K562 (cell line): ENCODE measurements around the gene STRA8. TPM values are rescaled to one million over a fixed set of nuclear protein-coding genes. Genes with fewer than 3 reads are reported as not detected.

Source experiments
- ATAC-seq: fragments of 200-7000 bp; cut with Tn5 transposase; 3 replicates; pipeline ENCODE4 v1.9.1; 2020; ENCODE audit warnings: moderate library complexity
- BruUV-seq: library from RNA; stranded (reverse); fragments of 400-500 nt; replicated peaks from 2 replicates; lab custom pipeline; 2021; lab: Mats Ljungman, UMichigan
- CTCF ChIA-PET: fragments of 300-600 bp; formaldehyde crosslinking; extraction: SDS; loops from one replicate; lab custom pipeline; 2021; ENCODE audit warnings: low intra/inter-chr PET ratio; lab: Yijun Ruan, JAX
- POLR2A ChIA-PET: fragments of 300-600, 350-650 bp; sonication (Branson Sonifier 250); formaldehyde crosslinking; extraction: SDS; loops from one replicate; lab custom pipeline; 2021; ENCODE audit warnings: antibody characterized with exemption, inconsistent platforms; lab: Yijun Ruan, JAX
- DNase-seq, 4 experiments: peaks; one replicate each; pipeline versions ENCODE4 v3.0.0 to v3.0.0-alpha.2; 2011 to 2018; ENCODE audit warnings: low spot score in 3 of 4, mixed read lengths in 3 of 4; ENCODE audit errors: extremely low read depth in 1 of 4
- FAIRE-seq: peaks from 2 replicates; lab custom pipeline; 2011; peaks lifted over from hg19 to GRCh38; lab: Jason Lieb, UNC
- H2AFZ ChIP-seq: 2 replicates; pipeline ENCODE4 v1.6.0; 2011; ENCODE audit warnings: low read depth, low read length, control low read depth, inconsistent platforms
- H3K27ac ChIP-seq: fragments of 200-600 bp; 3 replicates; pipeline ENCODE4 v1.8.0; 2011; ENCODE audit warnings: low read depth, mild to moderate bottlenecking, control low read depth, inconsistent platforms, low read length, moderate library complexity, mixed read lengths; ENCODE audit errors: extremely low read depth
- H3K27me3 ChIP-seq, 2 experiments: fragments of 300-600 bp in 1 of 2; 2 replicates in 1 of 2; 3 replicates in 1 of 2; pipeline versions ENCODE4 v1.6.0 to v1.8.0; 2011; ENCODE audit warnings: inconsistent platforms in 2 of 2, low read length in 2 of 2, mild to moderate bottlenecking in 1 of 2, mixed read lengths in 1 of 2, moderate library complexity in 1 of 2; ENCODE audit not compliant: control insufficient read depth in 2 of 2, insufficient read depth in 2 of 2
- H3K36me3 ChIP-seq: fragments of 300-600 bp; 3 replicates; pipeline ENCODE4 v1.8.0; 2011; ENCODE audit warnings: mild to moderate bottlenecking, low read length, inconsistent platforms; ENCODE audit not compliant: control insufficient read depth, insufficient read depth
- H3K4me1 ChIP-seq, 2 experiments: fragments of 200-600 bp in 1 of 2; replicated peaks in 1 of 2; 2 replicates in 1 of 2; 3 replicates in 1 of 2; pipeline versions ENCODE4 v1.5.1 to v1.8.0; 2011; ENCODE audit warnings: inconsistent platforms in 2 of 2, low read length in 2 of 2, mild to moderate bottlenecking in 1 of 2, mixed read lengths in 1 of 2, moderate library complexity in 1 of 2; ENCODE audit not compliant: control insufficient read depth in 2 of 2, insufficient read depth in 2 of 2
- H3K4me2 ChIP-seq: 2 replicates; pipeline ENCODE4 v1.6.1; 2011; ENCODE audit warnings: low read length, control low read depth, inconsistent platforms, mixed read lengths; ENCODE audit not compliant: insufficient read depth
- H3K4me3 ChIP-seq: fragments of 200-600 bp; sonication (generic), shearing (Covaris generic); 2 replicates; pipeline ENCODE4 v1.5.1; 2016; ENCODE audit warnings: control low read depth, inconsistent platforms
- H3K79me2 ChIP-seq: fragments of 200-600 bp; 3 replicates; pipeline ENCODE4 v1.8.0; 2011; ENCODE audit warnings: low read length, inconsistent platforms; ENCODE audit not compliant: control insufficient read depth, insufficient read depth
- H3K9ac ChIP-seq, 2 experiments: 2 replicates each; pipeline versions ENCODE4 v1.6.0 to v1.6.1; 2011; ENCODE audit warnings: low read depth in 2 of 2, low read length in 2 of 2, control low read depth in 1 of 2, inconsistent platforms in 1 of 2, mild to moderate bottlenecking in 1 of 2, mixed read lengths in 1 of 2; ENCODE audit not compliant: insufficient read depth in 1 of 2
- H3K9me1 ChIP-seq: one replicate; pipeline ENCODE4 v1.6.0; 2011; ENCODE audit warnings: inconsistent platforms, mild to moderate bottlenecking, low read length, moderate library complexity; ENCODE audit not compliant: control insufficient read depth, insufficient read depth
- H3K9me3 ChIP-seq: replicated peaks from 2 replicates; pipeline ENCODE4 v1.5.1; 2011; ENCODE audit warnings: low read depth, low read length, inconsistent platforms; ENCODE audit not compliant: control insufficient read depth, insufficient read depth
- H4K20me1 ChIP-seq: replicated peaks from 2 replicates; pipeline ENCODE4 v1.6.1; 2011; ENCODE audit warnings: low read length, inconsistent platforms, mixed read lengths; ENCODE audit not compliant: control insufficient read depth, insufficient read depth
- CBX1 ChIP-seq: sonication (generic); IDR thresholded peaks from 2 replicates; pipeline ENCODE4 v1.6.1; 2016; ENCODE audit warnings: antibody characterized with exemption, low read depth, mild to moderate bottlenecking
- CCNT2 ChIP-seq: IDR thresholded peaks from 2 replicates; pipeline ENCODE4 v1.6.1; 2011; ENCODE audit warnings: borderline replicate concordance, low read depth, mild to moderate bottlenecking, moderate library complexity, mixed read lengths, low read length; ENCODE audit not compliant: insufficient read length; ENCODE audit errors: extremely low read depth
- CGGBP1 ChIP-seq: fragments of 250-450 bp; sonication (Bioruptor Pico); IDR thresholded peaks from 2 replicates; pipeline ENCODE4 v1.9.0; 2021; ENCODE audit warnings: mild to moderate bottlenecking
- GATAD2B ChIP-seq: fragments of 450-650 bp; IDR thresholded peaks from 2 replicates; pipeline ENCODE4 v1.6.1; 2017; ENCODE audit warnings: mild to moderate bottlenecking, borderline replicate concordance
- NELFE ChIP-seq: IDR thresholded peaks from 2 replicates; pipeline ENCODE4 v1.6.1; 2011; ENCODE audit warnings: mild to moderate bottlenecking; ENCODE audit not compliant: insufficient read depth, insufficient read length
- NEUROD1 ChIP-seq: fragments of 150-350 bp; IDR thresholded peaks from 2 replicates; pipeline ENCODE4 v1.6.1; 2014; ENCODE audit warnings: borderline replicate concordance, low read length, low read depth; ENCODE audit not compliant: partially characterized antibody
- RBM17 ChIP-seq: fragments of 200-400 bp; formaldehyde crosslinking; IDR thresholded peaks from 2 replicates; pipeline ENCODE4 v1.6.1; 2017; ENCODE audit warnings: low read depth, mild to moderate bottlenecking, low read length, borderline replicate concordance
- TBP ChIP-seq: optimal IDR thresholded peaks from 2 replicates; pipeline ENCODE3; 2011; ENCODE audit warnings: low read depth, low read length, improper control_type of control experiment
- TRIM28 ChIP-seq: fragments of 450-650 bp; IDR thresholded peaks from 2 replicates; pipeline ENCODE4 v1.6.1; 2017
- ZMIZ1 ChIP-seq, 2 experiments: fragments of 150-350 bp in 1 of 2; IDR thresholded peaks; 2 replicates each; pipeline ENCODE4 v1.6.1; 2012 to 2016; ENCODE audit warnings: low read depth in 2 of 2, low read length in 2 of 2, mild to moderate bottlenecking in 1 of 2, moderate library complexity in 1 of 2
- ZNF41 ChIP-seq: fragments of 250-450 bp; sonication (Bioruptor Pico); conservative IDR thresholded peaks from 2 replicates; pipeline ENCODE4 v1.4.0; 2020; ENCODE audit warnings: mild to moderate bottlenecking
- ZNF583 ChIP-seq: fragments of 250-450 bp; sonication (Bioruptor Pico); IDR thresholded peaks from 2 replicates; pipeline ENCODE4 v1.4.0; 2020
- WGBS: fragments of 100-300 bp; shearing (Covaris generic); methylation state at CpG from one replicate; pipeline ENCODE4 v1.1.6; 2016; ENCODE audit warnings: low coverage, mixed read lengths; ENCODE audit not compliant: insufficient coverage; ENCODE audit errors: missing lambda C conversion rate; 5-methylcytosine and 5-hydroxymethylcytosine counted together
- in situ Hi-C: fragments of 300-500 bp; cut with MboI; formaldehyde crosslinking; loops from 4 replicates; pipeline ENCODE4 v1.15.0; 2018; ENCODE audit warnings: inconsistent platforms, mixed read lengths
- intact Hi-C: fragments of 100-400 bp; cut with micrococcal nuclease; formaldehyde crosslinking; loops from 2 replicates; pipeline ENCODE4 v1.14.2; 2022
- polyA plus RNA-seq, 8 experiments: library from polyadenylated mRNA; depleted of rRNA in 4 of 8; stranded (reverse) in 5 of 8; unstranded in 3 of 8; fragments of >200 nt; fragmentation: Nextera tagmentation in 2 of 8; fragmentation: Illumina TruSeq in 1 of 8; extraction: Ambion mirVana in 2 of 8; extraction: Trizol in 1 of 8; gene quantifications; 2 replicates each; pipeline versions ENCODE4 v1.2.1 to v1.2.3, GENCODE V29; 2011 to 2014; ENCODE audit warnings: inconsistent platforms in 1 of 8, missing spikeins in 1 of 8
- total RNA-seq, 7 experiments: library from RNA; depleted of rRNA in 6 of 7; stranded (reverse); fragments of >200 nt in 6 of 7; fragmentation: Illumina TruSeq in 2 of 7; extraction: Trizol in 2 of 7; gene quantifications; 2 replicates each; pipeline versions ENCODE4 v1.2.1 to v1.2.3, GENCODE V29; 2011 to 2021; ENCODE audit warnings: low replicate concordance in 1 of 7
- TF ChIP-seq, protein P1 (sequence below): sonication (generic); formaldehyde crosslinking; IDR thresholded peaks from 2 replicates; pipeline ENCODE4 v1.8.1; 2023; ENCODE audit warnings: mild to moderate bottlenecking, missing genetic modification reagents, moderate library complexity

Gene STRA8
- total and polyA plus RNA-seq, 9 of the 15 experiments (the other 6 are each of a cell fraction or from before 2014, with no cell fraction given) = not detected

GRCh38 chr7:135200821-135201331 is 32.8 kb upstream of the STRA8 start:
- Histone ChIP-seq H3K4me2 (no peak overlapping the region), H3K27ac (no peak overlapping the region), H3K4me1 (no peaks in the 10 kb centered on the region), H3K79me2 (no peaks in the 10 kb centered on the region), H3K27me3 (no peaks in the 10 kb centered on the region), H3K9me1 (no peaks in the 10 kb centered on the region), H3K4me3 (no peak overlapping the region), H2AFZ (no peak overlapping the region), H4K20me1 (no peaks in the 10 kb centered on the region), H3K9ac (no peak overlapping the region), H3K9me3 (no peaks in the 10 kb centered on the region), H3K36me3 (peaks cover 40% of the 10 kb centered on the region; the same call in 2 of the 3 replicates)
- TF ChIP-seq CGGBP1 (CRISPR knock-in tag) (no peak), ZNF583 (CRISPR knock-in tag) (no peak), TRIM28 (no peak), ZNF41 (CRISPR knock-in tag) (no peak), NELFE (no peak), TBP (no peak), CCNT2 (no peak), RBM17 (no peak), ZMIZ1 (IDR thresholded peaks at IDR 0.05; ENCODE audit: low read depth in 2 of 2, low read length in 2 of 2) (no peak), NEUROD1 (no peak), GATAD2B (no peak), CBX1 (no peak)
- TF ChIP-seq, protein P1, sequence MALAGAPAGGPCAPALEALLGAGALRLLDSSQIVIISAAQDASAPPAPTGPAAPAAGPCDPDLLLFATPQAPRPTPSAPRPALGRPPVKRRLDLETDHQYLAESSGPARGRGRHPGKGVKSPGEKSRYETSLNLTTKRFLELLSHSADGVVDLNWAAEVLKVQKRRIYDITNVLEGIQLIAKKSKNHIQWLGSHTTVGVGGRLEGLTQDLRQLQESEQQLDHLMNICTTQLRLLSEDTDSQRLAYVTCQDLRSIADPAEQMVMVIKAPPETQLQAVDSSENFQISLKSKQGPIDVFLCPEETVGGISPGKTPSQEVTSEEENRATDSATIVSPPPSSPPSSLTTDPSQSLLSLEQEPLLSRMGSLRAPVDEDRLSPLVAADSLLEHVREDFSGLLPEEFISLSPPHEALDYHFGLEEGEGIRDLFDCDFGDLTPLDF (CRISPR knock-in tag) = no peak
- no TSS peak for BruUV-seq
- in situ Hi-C loops (no loop called here), intact Hi-C loops (no loop called here)
- ChIA-PET POLR2A (interaction anchor here (0.9 kb wide), 1 partner anchor 9 kb away, joined by 3 read pairs; no protein-coding TSS in a partner anchor), CTCF (no interaction called here)
- ATAC-seq = no peak
- no peak for DNase-seq
- WGBS = 54% methylated on average over 3 of the region's 3 CpGs
- FAIRE-seq = no peak
